Upper lobe of left lung (tissue), 6 donors: ENCODE data around the gene METRNL. TPM values are rescaled to one million over a fixed set of nuclear protein-coding genes. Genes with fewer than 3 reads are reported as not detected.

Experiments
- ATAC-seq, 2 donors: fragments of 200-7000 bp; cut with Tn5 transposase; one replicate each; pipeline ENCODE4 v1.9.1; 2022; ENCODE audit warnings: mild to moderate bottlenecking in 2 of 2, moderate library complexity in 2 of 2; ENCODE audit not compliant: low FRiP score in 2 of 2
- DNase-seq, 2 donors: peaks; one replicate each; pipeline ENCODE4 v3.0.0-alpha.2; 2019 to 2020
- H3K27ac ChIP-seq, 4 donors: fragments of 200-600 bp; sonication (generic); one replicate each; pipeline ENCODE4 v1.5.1; 2016 to 2019
- H3K27me3 ChIP-seq, 4 donors: fragments of 200-600 bp; sonication (generic); one replicate each; pipeline ENCODE4 v1.5.1; 2017 to 2019
- H3K36me3 ChIP-seq, 4 donors: fragments of 200-600 bp; sonication (generic); one replicate each; pipeline ENCODE4 v1.5.1; 2016 to 2019
- H3K4me1 ChIP-seq, 4 donors: fragments of 200-600 bp; sonication (generic); one replicate each; pipeline ENCODE4 v1.5.1; 2018 to 2019
- H3K4me3 ChIP-seq, 4 donors: fragments of 200-600 bp; sonication (generic); one replicate each; pipeline ENCODE4 v1.5.1; 2017 to 2019; ENCODE audit warnings: mild to moderate bottlenecking in 2 of 4, moderate library complexity in 1 of 4
- H3K9me3 ChIP-seq, 4 donors: fragments of 200-600 bp; sonication (generic); one replicate each; pipeline ENCODE4 v1.5.1; 2018 to 2019
- EP300 ChIP-seq, 4 donors: sonication (generic); formaldehyde crosslinking; IDR thresholded peaks; one replicate each; pipeline ENCODE4 v1.5.1; 2017; ENCODE audit warnings: antibody characterized with exemption in 4 of 4, control low read depth in 2 of 4
- POLR2A ChIP-seq, 4 donors: fragments of 450-650 bp; IDR thresholded peaks; one replicate each; pipeline ENCODE4 v1.5.1; 2016 to 2017; ENCODE audit warnings: antibody characterized with exemption in 4 of 4, mild to moderate bottlenecking in 2 of 4
- POLR2AphosphoS5 ChIP-seq, 2 donors: sonication (generic); formaldehyde crosslinking; IDR thresholded peaks; one replicate each; pipeline ENCODE4 v1.5.1; 2017; ENCODE audit warnings: antibody characterized with exemption in 2 of 2
- WGBS, 2 donors: methylation state at CpG; one replicate each; pipeline ENCODE4 v1.1.5; 2017 to 2018; 5-methylcytosine and 5-hydroxymethylcytosine counted together
- total RNA-seq, 6 donors: library from RNA; depleted of rRNA in 4 of 6; stranded (reverse); fragments of >200 nt in 4 of 6; gene quantifications; one replicate each; pipeline versions ENCODE4 v1.1.0 to v1.2.1, GENCODE V29; 2016 to 2021
- TF ChIP-seq, protein P1 (sequence below), 6 experiments: fragments of 450-650 bp in 4 of 6; fragments of 200-600 bp in 2 of 6; sonication (generic) in 2 of 6; IDR thresholded peaks; one replicate each; pipeline ENCODE4 v1.5.1; 2016 to 2019; ENCODE audit warnings: antibody characterized with exemption in 6 of 6
- donor health status: DM: no; HTN: no; CAD: no; lungs with moderate emphysema.
- donor health status: DM: no; HTN: yes; CAD: no; lungs with severe emphysema.

Gene METRNL
- total RNA-seq, 6 donors from 2014 or later = 59.4 to 120 (median 76.4) TPM

DNA sequence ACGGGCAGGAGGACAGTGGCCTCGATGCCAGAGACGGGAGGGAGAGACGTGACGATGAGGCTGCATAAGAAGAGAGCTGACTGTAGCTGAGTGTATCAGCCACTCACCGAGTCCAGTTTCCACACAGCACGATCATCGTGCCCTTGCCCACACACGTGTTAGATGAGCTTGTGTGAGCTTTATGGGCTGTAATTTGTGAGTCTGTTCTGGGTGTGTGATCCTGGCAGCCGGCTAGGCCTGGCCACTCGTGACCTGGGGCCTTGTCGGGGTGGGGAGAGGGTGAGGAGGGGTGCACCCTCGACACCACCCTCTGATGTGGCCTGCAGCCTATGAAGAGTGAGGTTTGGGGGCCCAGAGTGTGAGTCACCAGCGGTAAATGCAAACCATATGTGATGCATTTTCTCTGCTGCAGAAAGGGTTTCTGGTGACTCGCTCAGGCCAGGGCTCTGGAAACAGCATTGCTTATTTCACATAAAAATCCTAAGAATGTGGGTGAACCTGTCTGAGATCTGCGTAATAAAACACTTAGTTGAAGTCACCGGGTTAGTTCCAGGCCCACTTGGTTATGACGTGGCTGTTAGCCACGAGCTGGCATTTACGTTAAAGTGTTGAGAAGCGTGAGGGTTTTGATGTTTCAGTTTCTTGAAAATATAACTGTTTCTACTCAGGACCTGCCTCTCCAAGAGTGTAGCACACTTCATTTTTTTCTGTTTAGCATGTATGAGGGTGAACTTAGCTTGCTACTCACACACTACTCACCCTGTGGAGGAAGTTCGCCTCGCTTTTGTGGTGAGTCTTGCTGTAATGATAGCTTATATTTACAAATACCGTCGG is 4.2 kb downstream of the METRNL start:
- Histone ChIP-seq H3K4me3 (no peak overlapping the region), H3K27ac (peak overlapping the region; percentile 51 to 90 (median 66)), H3K27me3 (peaks cover 0 to 8% (median 0%) of the 10 kb centered on the region in 4 donors), H3K9me3 (no peaks in the 10 kb centered on the region), H3K4me1 (peaks cover 28 to 86% (median 64%) of the 10 kb centered on the region in 4 donors), H3K36me3 (peaks cover 0 to 32% (median 4%) of the 10 kb centered on the region in 4 donors)
- DNase-seq = peak in 1 of 2 donors; percentile 73
- WGBS, 2 donors = 47 to 49% methylated on average over 24 to 25 of the region's 25 CpGs
- peak in 1 of 2 donors; percentile 21 for TF ChIP-seq POLR2AphosphoS5 (IDR thresholded peaks at IDR 0.05)
- peak in 1 of 4 donors; percentile 68 for TF ChIP-seq EP300 (IDR thresholded peaks at IDR 0.05)
- TF ChIP-seq, protein P1, sequence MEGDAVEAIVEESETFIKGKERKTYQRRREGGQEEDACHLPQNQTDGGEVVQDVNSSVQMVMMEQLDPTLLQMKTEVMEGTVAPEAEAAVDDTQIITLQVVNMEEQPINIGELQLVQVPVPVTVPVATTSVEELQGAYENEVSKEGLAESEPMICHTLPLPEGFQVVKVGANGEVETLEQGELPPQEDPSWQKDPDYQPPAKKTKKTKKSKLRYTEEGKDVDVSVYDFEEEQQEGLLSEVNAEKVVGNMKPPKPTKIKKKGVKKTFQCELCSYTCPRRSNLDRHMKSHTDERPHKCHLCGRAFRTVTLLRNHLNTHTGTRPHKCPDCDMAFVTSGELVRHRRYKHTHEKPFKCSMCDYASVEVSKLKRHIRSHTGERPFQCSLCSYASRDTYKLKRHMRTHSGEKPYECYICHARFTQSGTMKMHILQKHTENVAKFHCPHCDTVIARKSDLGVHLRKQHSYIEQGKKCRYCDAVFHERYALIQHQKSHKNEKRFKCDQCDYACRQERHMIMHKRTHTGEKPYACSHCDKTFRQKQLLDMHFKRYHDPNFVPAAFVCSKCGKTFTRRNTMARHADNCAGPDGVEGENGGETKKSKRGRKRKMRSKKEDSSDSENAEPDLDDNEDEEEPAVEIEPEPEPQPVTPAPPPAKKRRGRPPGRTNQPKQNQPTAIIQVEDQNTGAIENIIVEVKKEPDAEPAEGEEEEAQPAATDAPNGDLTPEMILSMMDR (IDR thresholded peaks at IDR 0.05) = no peak
- peak; percentile 64 to 69 for ATAC-seq

DNA sequence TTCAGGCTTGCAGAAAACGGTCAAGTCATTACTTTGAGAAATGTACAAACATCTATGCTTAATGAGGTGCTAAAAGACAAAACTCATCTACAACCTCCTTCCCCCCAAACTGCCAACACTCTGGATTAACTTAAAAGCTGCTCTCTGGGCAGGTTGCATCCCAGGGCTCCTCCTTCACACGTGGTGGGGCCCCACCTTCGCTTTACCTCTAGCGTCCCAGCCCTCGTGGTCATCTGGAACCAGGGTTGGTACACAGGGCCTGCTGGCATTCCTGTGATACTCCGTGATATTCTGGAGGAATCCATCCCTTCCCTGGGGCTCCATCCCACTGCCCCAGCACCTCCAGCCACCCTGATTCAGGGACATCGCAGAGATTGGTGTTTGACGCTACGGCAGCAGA is 4.8 kb downstream of the METRNL start:
- Histone ChIP-seq H3K27ac (peak overlapping the region; percentile 51 to 90 (median 66)), H3K27me3 (peaks cover 0 to 6% (median 0%) of the 10 kb centered on the region in 4 donors), H3K4me1 (peaks cover 33 to 86% (median 66%) of the 10 kb centered on the region in 4 donors), H3K4me3 (peak overlapping the region in 1 of 4 donors; percentile 36), H3K9me3 (no peaks in the 10 kb centered on the region), H3K36me3 (peaks cover 0 to 32% (median 4%) of the 10 kb centered on the region in 4 donors)
- TF ChIP-seq, protein P1 (IDR thresholded peaks at IDR 0.05) = no peak
- TF ChIP-seq POLR2AphosphoS5 (IDR thresholded peaks at IDR 0.05) (no peak), EP300 (IDR thresholded peaks at IDR 0.05) (no peak), POLR2A (IDR thresholded peaks at IDR 0.05) (no peak)
- ATAC-seq (peak in 1 of 2 donors; percentile 0), DNase-seq (no peak)
- WGBS, 2 donors = 49 to 67% methylated on average over 8 to 9 of the region's 9 CpGs

GRCh38 chr17:83084621-83085056 is 5.2 kb downstream of the METRNL start:
- Histone ChIP-seq H3K4me1 (peaks cover 37 to 90% (median 70%) of the 10 kb centered on the region in 4 donors), H3K4me3 (peak overlapping the region in 2 of 4 donors; percentile 18 to 36), H3K36me3 (peaks cover 0 to 32% (median 4%) of the 10 kb centered on the region in 4 donors), H3K27me3 (peaks cover 0 to 6% (median 0%) of the 10 kb centered on the region in 4 donors), H3K9me3 (no peaks in the 10 kb centered on the region), H3K27ac (peak overlapping the region; percentile 51 to 90 (median 66))
- no peak for TF ChIP-seq POLR2AphosphoS5 (IDR thresholded peaks at IDR 0.05)
- TF ChIP-seq, protein P1 (IDR thresholded peaks at IDR 0.05) = no peak
- peak in 1 of 4 donors; percentile 47 for TF ChIP-seq POLR2A (IDR thresholded peaks at IDR 0.05)
- DNase-seq (peak; percentile 90 to 92), ATAC-seq (peak in 1 of 2 donors; percentile 81)
- WGBS, 2 donors = 58 to 75% methylated on average over 8 to 23 of the region's 27 CpGs

DNA sequence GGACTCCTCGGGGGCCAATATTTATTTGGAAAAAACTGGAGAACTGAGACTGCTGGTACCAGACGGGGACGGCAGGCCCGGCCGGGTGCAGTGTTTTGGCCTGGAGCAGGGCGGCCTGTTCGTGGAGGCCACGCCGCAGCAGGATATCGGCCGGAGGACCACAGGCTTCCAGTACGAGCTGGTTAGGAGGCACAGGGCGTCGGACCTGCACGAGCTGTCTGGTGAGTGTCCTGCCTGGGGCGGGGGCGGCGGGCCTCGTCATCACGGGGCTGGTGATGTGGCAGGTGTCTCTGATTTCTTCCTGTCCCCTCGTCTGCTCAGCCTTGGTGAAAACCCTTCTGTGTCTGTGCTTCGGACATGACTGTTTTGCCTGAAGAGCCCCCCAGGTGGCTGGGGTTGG is 5.7 kb downstream of the METRNL start:
- Histone ChIP-seq H3K4me1 (peaks cover 39 to 93% (median 73%) of the 10 kb centered on the region in 4 donors), H3K27me3 (peaks cover 0 to 6% (median 0%) of the 10 kb centered on the region in 4 donors), H3K27ac (peak overlapping the region; percentile 45 to 90 (median 66)), H3K4me3 (peak overlapping the region in 2 of 4 donors; percentile 18 to 36), H3K36me3 (peaks cover 0 to 32% (median 4%) of the 10 kb centered on the region in 4 donors), H3K9me3 (no peaks in the 10 kb centered on the region)
- ATAC-seq = no peak
- peak in 1 of 2 donors; percentile 85 for DNase-seq
- 67 to 91% methylated on average over 1 to 22 of the region's 22 CpGs for WGBS, 2 donors
- no peak for TF ChIP-seq POLR2A (IDR thresholded peaks at IDR 0.05)
- no peak for TF ChIP-seq EP300 (IDR thresholded peaks at IDR 0.05)
- no peak for TF ChIP-seq POLR2AphosphoS5 (IDR thresholded peaks at IDR 0.05)
- TF ChIP-seq, protein P1 (IDR thresholded peaks at IDR 0.05) = no peak
